ENCODE results near the gene NRP2.

The NRP2 gene, protein sequence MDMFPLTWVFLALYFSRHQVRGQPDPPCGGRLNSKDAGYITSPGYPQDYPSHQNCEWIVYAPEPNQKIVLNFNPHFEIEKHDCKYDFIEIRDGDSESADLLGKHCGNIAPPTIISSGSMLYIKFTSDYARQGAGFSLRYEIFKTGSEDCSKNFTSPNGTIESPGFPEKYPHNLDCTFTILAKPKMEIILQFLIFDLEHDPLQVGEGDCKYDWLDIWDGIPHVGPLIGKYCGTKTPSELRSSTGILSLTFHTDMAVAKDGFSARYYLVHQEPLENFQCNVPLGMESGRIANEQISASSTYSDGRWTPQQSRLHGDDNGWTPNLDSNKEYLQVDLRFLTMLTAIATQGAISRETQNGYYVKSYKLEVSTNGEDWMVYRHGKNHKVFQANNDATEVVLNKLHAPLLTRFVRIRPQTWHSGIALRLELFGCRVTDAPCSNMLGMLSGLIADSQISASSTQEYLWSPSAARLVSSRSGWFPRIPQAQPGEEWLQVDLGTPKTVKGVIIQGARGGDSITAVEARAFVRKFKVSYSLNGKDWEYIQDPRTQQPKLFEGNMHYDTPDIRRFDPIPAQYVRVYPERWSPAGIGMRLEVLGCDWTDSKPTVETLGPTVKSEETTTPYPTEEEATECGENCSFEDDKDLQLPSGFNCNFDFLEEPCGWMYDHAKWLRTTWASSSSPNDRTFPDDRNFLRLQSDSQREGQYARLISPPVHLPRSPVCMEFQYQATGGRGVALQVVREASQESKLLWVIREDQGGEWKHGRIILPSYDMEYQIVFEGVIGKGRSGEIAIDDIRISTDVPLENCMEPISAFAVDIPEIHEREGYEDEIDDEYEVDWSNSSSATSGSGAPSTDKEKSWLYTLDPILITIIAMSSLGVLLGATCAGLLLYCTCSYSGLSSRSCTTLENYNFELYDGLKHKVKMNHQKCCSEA

DNA sequence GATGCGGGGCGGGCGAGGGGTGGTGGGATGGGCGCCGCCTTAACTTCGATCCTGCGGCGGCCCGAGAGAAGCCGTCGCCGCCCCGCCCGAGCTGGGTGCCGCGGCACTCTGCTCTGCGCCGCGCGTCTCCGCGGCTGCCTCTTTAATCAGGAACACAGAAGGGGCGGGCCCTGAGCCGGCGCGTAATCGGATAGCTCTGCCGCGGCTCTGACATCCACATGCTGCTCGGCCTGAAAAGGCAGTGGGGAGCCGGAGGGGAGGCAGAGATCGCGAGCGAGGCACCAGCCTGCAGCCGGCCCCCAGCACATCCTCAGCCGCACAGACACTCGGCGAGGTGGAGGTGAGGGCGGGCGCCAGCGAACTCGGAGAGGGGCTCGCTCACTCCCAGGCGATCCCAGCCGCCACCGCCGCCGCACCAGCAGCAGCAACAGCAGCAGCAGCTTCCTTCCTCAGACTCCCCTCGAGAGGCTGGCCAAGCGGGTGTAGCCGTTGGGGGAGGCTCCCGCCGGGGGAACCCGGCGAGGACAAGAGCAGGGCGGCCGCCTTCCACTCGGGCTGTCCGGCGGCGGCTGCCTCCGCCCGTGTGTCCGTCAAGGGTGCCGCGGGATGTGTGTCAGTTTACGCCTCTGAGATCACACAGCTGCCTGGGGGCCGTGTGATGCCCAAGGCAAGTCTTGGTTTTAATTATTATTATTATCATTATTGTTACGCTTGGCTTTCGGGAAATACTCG is at the start of gene NRP2:
Gene NRP2 (plus strand): TSS at position 263 of the 732 bp plus-strand sequence. CDS start 790 bp downstream, outside the sequence.
- H3K36me3 Mint-ChIP-seq (ENCODE audit: low read depth) = peaks cover 47% of the 10 kb centered on the region
- H3K27me3 Mint-ChIP-seq = peaks cover 74% of the 10 kb centered on the region
- H3K4me3 Mint-ChIP-seq = peak within 1 kb of the TSS; percentile 86
- intact Hi-C loops (cut with micrococcal nuclease) = loop anchor here (2.0 kb wide), 2 partner anchors 16 to 40 kb away; no protein-coding TSS in a partner anchor
- H3K27ac Mint-ChIP-seq = peak within 1 kb of the TSS; percentile 89
- peaks cover 54% of the 10 kb centered on the region for H3K4me1 Mint-ChIP-seq (ENCODE audit: low read depth)
- no peaks in the 10 kb centered on the region for H3K9me3 Mint-ChIP-seq

DNA sequence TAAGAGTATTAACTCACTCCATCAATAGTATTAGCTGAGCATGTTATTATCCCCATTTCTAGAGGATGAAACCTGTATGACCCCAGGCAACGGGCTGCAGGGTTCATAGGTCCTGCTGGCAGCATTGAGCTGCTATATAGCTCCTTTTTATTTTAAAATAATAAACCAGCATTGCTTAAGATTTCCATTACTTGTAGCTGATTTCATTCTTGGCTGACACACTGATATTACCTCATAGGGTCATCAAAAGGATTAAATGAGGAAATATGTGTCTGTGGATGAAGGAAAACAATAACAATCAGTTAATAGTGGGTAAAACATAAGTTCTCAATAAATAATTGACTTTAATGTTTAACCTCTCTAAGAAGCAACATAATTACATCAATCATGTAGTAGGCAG is 48.3 kb upstream of the NRP2 start:
- Mint-ChIP-seq H3K9me3 (no peaks in the 10 kb centered on the region), H3K36me3 (ENCODE audit: low read depth) (no peaks in the 10 kb centered on the region)

DNA sequence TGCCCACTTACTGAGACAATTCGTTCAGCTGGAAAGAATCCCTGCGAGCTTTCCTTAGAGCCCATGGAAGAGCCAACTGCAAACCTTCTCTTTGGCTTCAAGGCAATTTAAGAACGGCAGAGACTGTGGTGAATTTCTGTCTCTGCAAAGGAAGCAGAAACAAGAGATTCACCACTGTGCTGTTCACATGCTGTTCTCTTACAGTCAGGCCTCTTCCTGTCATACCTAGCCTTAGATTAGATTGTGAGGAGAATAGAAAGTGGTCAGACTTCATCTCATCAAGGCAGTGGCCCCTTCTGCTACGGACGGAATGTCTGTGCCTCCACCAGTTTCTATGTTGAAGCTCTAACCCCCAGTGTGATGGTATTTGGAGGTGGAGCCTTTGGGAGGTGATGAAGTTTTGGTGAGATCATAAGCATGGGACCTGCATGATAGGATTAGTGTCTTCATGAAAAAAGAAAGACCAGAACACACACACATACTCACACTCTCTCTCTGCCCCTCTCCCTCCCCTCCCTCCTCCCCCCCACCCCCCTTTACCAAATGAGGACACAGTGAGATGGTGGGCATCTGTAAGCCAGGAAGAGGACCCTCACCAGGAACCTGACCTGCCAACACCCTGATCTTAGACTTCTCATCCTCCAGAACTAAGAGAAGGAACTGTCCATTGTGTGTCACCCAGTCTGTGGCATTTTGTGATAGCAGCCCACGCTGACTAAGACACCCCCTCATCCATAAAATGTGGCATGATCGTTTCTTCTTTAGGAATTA is 45.6 kb upstream of the NRP2 start:
- Mint-ChIP-seq H3K4me3 (no peak overlapping the region), H3K9me3 (no peaks in the 10 kb centered on the region), H3K4me1 (ENCODE audit: low read depth) (no peaks in the 10 kb centered on the region), H3K27me3 (peaks cover 18% of the 10 kb centered on the region), H3K27ac (no peak overlapping the region), H3K36me3 (ENCODE audit: low read depth) (no peaks in the 10 kb centered on the region)
- intact Hi-C loops (cut with micrococcal nuclease) = no loop called here

More for the DNA sequence above, 48.3 kb upstream of the NRP2 start:
- H3K4me1 Mint-ChIP-seq (ENCODE audit: low read depth) = no peaks in the 10 kb centered on the region
- H3K27ac Mint-ChIP-seq = no peak overlapping the region
- H3K4me3 Mint-ChIP-seq = no peak overlapping the region
- intact Hi-C loops (cut with micrococcal nuclease) = no loop called here
- peaks cover 15% of the 10 kb centered on the region for H3K27me3 Mint-ChIP-seq

DNA sequence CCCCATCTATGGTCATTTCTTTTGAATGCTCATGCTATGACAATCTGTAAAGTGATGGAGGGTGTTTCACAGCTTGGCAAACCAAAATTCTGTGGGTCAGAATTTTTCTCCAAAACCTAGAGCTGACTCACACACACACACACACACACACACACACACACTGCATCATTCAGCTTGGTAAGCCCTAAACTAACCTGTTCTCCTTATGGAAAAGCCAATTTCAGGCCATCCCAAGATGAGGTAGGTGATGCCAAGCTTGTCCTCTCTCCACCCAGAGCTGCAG is 45.0 kb upstream of the NRP2 start:
- Mint-ChIP-seq H3K36me3 (ENCODE audit: low read depth) (no peaks in the 10 kb centered on the region), H3K27ac (no peak overlapping the region), H3K27me3 (peaks cover 21% of the 10 kb centered on the region), H3K4me1 (ENCODE audit: low read depth) (no peaks in the 10 kb centered on the region), H3K9me3 (no peaks in the 10 kb centered on the region), H3K4me3 (no peak overlapping the region)
- intact Hi-C loops (cut with micrococcal nuclease) = no loop called here

DNA sequence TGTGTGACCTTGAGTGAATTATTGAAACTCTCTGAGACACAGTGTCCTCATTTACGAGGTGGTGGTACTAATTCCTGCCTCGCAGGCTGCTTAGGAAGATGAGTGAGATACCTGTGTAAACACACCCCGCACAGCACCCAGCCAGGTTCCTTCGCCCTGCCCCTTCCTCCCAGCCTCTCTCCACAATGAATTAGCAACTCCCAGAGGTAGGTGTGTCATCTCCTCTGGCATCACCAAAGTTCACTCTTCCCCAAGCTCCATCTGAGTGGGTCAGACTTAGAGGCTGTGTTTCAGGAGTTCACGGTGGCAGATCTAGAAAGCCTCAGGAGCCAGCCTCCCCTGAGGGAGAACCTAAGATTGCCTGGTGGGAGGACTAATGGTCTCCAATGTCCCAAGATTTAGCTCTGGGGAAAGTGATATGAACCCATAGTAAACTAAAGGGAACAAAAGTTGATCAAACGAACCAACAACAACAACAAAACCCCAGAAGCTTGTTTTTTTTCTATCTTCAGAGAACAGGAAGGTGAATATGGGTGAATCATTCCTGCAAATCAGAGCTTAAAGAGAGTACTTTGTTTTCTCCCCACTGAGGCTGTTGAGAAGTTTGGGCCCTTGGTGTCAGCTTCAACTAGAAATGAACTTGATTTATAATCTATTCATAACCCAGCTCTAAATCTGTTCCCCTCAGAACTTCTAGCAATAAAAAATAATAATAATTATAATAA is 44.4 kb upstream of the NRP2 start:
- intact Hi-C loops (cut with micrococcal nuclease) = no loop called here
- Mint-ChIP-seq H3K9me3 (no peaks in the 10 kb centered on the region), H3K4me3 (no peak overlapping the region), H3K4me1 (ENCODE audit: low read depth) (no peaks in the 10 kb centered on the region), H3K27ac (no peak overlapping the region), H3K36me3 (ENCODE audit: low read depth) (no peaks in the 10 kb centered on the region), H3K27me3 (peaks cover 28% of the 10 kb centered on the region)

DNA sequence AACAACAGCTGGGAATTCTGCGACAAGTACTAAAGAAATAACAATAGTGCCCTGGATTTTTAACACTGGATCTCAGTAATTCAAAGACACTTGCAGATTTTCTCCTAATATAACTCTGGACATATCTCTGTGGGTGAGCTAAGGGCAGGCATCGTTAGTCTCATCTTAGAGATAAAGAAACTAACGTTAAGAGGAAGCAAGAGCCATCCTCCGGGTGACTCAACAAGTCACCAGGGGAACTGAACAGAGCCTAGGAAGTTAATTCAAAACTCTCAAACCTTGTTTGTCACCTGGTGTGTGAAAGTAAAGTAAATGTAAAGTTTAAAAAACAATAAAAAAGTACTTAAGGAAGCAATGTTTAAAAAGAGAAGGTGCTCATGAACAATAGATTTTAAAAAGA is 41.6 kb upstream of the NRP2 start:
- intact Hi-C loops (cut with micrococcal nuclease) = no loop called here
- Mint-ChIP-seq H3K9me3 (no peaks in the 10 kb centered on the region), H3K27me3 (peaks cover 48% of the 10 kb centered on the region), H3K27ac (no peak overlapping the region), H3K4me3 (no peak overlapping the region), H3K4me1 (ENCODE audit: low read depth) (no peaks in the 10 kb centered on the region), H3K36me3 (ENCODE audit: low read depth) (no peaks in the 10 kb centered on the region)

DNA sequence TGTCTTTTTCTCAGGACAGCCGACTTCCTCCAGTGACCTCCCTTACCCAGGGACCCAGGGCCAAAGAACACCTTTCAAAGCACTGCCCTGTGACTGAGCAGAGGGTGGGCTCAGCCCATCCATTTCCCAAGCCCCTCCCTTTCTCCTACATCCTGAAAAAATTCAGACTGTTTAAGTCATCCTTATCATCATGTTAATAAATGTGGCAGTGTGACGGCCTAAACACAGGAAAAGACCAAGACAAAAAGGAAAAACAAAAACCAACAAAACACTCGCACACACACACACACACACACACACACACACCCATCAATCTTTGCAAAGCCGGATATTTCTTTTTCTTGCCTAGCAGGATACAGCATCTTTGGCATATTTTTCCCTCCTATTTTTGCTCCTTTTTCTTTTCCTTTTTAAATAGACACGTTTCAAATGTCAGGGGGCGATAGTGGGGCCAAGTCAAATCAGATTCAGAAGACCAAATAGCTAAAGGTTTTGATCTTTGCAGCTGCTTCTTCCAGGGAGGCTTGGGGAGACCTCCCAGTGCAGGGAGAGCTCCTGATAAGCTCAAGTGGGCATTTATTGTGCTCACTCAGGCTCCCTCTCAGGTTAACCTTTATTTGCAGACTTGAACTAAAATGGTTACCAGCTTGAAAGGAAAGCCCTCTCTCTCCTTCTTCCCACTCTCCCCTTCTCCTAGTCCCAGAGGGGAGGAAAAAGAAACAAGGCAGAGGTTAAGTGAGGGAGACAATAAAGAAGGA is 39.5 kb upstream of the NRP2 start:
- peaks cover 10% of the 10 kb centered on the region for H3K4me1 Mint-ChIP-seq (ENCODE audit: low read depth)
- no peak overlapping the region for H3K27ac Mint-ChIP-seq
- peaks cover 51% of the 10 kb centered on the region for H3K27me3 Mint-ChIP-seq
- intact Hi-C loops (cut with micrococcal nuclease) = no loop called here
- H3K9me3 Mint-ChIP-seq = no peaks in the 10 kb centered on the region
- H3K4me3 Mint-ChIP-seq = no peak overlapping the region
- no peaks in the 10 kb centered on the region for H3K36me3 Mint-ChIP-seq (ENCODE audit: low read depth)

DNA sequence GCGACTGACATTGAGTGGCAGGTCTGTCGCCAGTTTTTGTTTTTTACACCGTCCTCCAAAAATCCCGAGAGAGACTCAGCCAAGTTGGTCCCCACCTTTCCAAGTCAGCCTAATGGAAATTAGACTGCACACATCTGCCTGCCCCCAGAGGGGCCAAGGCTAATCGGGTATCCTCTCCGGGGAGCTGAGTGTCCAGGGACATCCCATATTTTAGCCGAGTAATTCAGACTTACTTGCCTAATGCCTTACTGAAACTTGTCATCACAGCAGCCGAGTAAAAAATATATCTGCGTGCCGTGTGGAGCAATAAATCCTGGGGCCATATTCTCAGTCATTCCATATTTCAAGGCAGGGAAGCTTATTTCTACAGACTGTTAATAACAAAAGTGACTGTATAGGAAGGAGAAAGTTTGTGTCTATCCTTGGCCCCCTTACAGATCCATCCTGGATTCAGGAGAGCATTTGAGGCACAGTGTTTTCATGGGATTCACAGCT is 38.9 kb upstream of the NRP2 start:
- H3K4me1 Mint-ChIP-seq (ENCODE audit: low read depth) = peaks cover 10% of the 10 kb centered on the region
- no peaks in the 10 kb centered on the region for H3K36me3 Mint-ChIP-seq (ENCODE audit: low read depth)
- no peak overlapping the region for H3K27ac Mint-ChIP-seq
- intact Hi-C loops (cut with micrococcal nuclease) = no loop called here
- peaks cover 55% of the 10 kb centered on the region for H3K27me3 Mint-ChIP-seq
- H3K9me3 Mint-ChIP-seq = no peaks in the 10 kb centered on the region
- H3K4me3 Mint-ChIP-seq = no peak overlapping the region

DNA sequence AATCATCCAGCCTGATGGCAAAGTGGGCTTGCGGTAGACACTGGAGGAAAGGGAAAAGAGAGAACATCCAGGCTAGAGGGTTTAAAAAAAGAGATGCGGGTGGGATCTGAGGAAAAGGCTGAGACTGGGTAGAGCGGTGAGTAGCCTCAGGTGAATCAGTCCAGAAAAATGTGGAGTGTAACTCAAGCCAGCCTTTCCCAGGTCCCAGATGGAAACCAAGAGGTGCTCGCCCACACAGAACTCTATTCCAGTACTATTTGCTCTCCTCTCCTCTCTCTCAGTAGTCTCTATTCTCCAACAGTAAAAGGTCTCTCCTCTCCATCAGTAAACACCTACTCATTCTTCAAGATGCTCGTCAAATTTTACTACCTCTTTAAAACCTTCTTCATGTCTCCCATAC is 38.3 kb upstream of the NRP2 start:
- H3K27ac Mint-ChIP-seq = no peak overlapping the region
- H3K27me3 Mint-ChIP-seq = peaks cover 58% of the 10 kb centered on the region
- peaks cover 10% of the 10 kb centered on the region for H3K4me1 Mint-ChIP-seq (ENCODE audit: low read depth)
- intact Hi-C loops (cut with micrococcal nuclease) = no loop called here
- no peaks in the 10 kb centered on the region for H3K9me3 Mint-ChIP-seq
- H3K36me3 Mint-ChIP-seq (ENCODE audit: low read depth) = no peaks in the 10 kb centered on the region
- H3K4me3 Mint-ChIP-seq = no peak overlapping the region

DNA sequence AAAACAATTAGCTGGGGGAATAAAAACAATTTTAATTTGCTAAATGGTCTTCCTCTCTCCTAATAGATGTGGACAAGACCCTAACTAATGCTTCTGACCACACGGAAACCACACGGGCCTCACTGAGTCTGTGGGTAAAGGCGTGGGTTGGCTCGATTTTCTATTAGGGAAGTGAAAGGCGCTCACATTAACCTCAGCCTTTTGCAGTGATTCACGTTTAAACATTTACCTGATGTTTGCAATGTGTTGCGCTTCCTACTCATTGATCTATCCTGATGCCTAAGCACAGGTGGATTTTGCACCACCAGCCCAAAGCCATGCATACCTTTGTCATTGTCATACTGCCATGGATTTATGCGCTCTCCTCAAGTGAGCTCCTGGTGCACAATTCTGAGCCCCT is 35.6 kb upstream of the NRP2 start:
- Mint-ChIP-seq H3K9me3 (no peaks in the 10 kb centered on the region), H3K4me1 (ENCODE audit: low read depth) (peaks cover 10% of the 10 kb centered on the region), H3K4me3 (no peak overlapping the region), H3K27me3 (peaks cover 71% of the 10 kb centered on the region), H3K36me3 (ENCODE audit: low read depth) (no peaks in the 10 kb centered on the region), H3K27ac (no peak overlapping the region)
- intact Hi-C loops (cut with micrococcal nuclease) = no loop called here

DNA sequence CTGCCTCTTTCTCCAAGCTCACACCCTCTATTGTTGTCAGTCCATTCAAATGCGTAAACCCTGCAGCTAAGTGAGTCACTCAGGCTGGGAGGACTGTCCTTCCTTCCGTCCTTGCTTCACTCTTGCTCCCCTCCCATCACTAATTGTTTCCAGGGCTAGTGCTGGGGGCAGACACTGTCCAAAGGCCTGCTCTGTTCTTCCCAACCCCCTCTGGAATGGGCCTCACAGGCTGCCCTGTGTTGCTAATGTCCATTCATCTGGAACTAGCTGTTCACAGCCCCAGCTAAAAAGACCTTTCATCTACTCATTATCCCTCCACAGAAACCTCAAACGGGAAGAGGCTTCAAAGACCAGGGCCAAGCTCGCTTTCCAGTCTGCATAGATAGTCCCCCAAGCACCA is 31.9 kb upstream of the NRP2 start:
- Mint-ChIP-seq H3K27ac (no peak overlapping the region), H3K9me3 (no peaks in the 10 kb centered on the region), H3K27me3 (peaks cover 45% of the 10 kb centered on the region), H3K4me3 (no peak overlapping the region), H3K36me3 (ENCODE audit: low read depth) (no peaks in the 10 kb centered on the region), H3K4me1 (ENCODE audit: low read depth) (peaks cover 10% of the 10 kb centered on the region)
- intact Hi-C loops (cut with micrococcal nuclease) = no loop called here

DNA sequence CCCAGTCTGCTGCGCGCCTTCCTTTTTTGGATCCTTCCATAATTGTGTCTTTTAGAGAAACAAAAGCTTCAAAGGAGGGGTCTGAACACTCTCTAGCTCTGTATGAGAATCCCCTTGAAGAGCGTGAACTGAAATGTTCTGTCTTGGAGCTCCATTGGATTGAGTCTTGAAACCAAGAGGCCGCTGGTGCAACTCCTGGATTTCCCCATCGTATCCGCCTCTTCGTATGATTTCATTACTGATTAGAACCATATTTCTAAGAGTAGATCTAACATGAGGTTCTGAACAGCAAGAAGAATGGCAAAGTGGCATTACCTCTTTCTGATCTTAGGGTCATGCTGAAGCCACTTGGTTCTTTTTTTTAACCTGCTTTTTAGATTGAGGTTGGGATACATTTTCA is 31.4 kb upstream of the NRP2 start:
- Mint-ChIP-seq H3K27ac (no peak overlapping the region), H3K27me3 (peaks cover 45% of the 10 kb centered on the region), H3K9me3 (no peaks in the 10 kb centered on the region), H3K4me1 (ENCODE audit: low read depth) (peaks cover 10% of the 10 kb centered on the region), H3K4me3 (no peak overlapping the region), H3K36me3 (ENCODE audit: low read depth) (no peaks in the 10 kb centered on the region)
- intact Hi-C loops (cut with micrococcal nuclease) = no loop called here

Data from dendritic cell treated with granulocyte-macrophage colony-stimulating factor and Interleukin-4, amounts not matched to agents 40 ng/mL and 50 ng/mL, for 4 days (primary cell).